GM12801 (cell line): Measurements from ENCODE around the gene DDX23.

Experiments
- CTCF ChIP-seq: IDR thresholded peaks from one replicate; pipeline ENCODE4 v1.5.1; 2011; ENCODE audit warnings: control low read depth; ENCODE audit not compliant: insufficient read length; ENCODE audit errors: extremely low read depth

DDX23 gene

DNA sequence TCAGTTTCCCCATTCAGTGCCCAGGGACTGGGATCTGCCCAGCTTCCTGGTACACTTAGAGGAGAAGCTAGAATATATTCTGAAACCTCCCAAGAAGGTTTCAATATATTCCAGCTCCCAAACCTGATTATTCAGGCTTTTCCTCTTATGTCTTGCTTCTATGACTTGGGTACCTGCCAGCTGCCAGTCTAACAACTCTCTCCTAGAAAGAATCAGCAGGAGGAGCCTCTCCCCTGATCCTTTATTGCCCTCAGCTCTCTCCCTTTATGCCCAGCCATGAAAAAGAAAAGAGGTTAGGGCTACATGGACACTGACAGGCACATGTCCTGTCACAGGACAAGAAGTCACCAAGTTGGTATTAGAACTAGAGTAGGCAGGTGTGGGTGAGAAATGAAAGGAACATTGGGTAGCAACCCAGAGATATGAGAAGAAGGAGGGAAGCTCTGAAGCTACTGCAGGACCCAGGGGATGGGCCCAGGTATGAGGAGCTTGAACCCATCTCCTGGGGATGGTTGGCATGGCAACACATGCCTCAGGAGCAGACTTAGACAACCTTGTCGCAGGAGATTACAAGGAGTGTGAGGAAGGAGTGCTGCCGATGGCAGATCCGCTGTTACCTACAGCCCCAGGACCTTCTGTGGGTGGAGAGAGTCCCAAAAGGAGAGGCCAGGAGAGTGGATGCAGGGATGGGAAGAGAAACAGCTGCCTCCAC, 35.7 kb downstream of the DDX23 start:
- TF ChIP-seq CTCF, result no peak

DNA sequence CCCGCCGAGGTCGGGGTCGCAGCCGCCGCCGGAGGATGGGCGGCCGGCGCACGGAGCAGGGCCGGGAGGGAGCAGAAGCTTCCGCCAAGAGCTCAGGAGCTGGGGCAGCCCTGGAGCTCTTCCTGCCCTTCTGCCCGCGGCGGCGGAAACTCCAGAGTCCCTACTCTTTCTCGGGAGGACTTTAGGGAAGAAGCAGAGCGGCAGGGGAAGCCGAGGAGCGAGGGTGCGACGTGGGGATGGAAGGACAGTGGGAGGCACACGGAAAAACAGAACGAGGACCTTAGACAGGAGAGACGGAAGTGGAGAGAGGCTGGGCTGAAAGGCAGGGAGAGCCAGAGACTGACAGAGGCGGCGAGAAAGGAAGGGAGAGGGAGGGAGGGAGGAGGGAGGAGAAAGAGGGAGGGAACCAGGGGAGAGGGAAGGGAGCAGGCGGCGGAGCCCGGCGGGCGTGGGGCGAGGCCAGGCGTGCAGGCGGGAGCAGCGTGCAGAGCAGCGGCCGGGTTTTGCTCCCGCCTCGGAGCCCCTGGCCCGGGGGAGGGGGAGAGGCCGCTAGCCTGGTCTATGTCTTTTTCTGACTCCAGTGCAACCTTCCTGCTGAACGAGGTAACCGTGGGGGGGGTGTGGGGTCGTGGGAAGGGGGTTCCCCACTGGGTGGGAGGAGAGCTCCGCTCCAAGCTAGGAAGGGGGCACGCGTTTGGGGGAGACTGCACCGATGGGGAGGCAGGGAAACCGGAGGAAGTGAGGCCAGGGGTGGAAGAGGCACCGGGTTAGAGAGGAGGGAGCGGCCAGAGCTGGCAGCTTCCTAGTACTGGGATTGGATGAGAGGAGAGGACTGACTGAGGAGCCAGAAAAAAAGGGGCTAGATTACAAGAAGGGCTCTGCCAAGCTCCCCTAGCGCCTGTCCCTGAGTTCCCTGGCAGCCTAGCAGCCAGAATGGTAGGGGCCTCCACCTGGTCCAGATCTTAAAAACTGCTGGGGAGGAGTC, 36.5 kb downstream of the DDX23 start:
- no peak for TF ChIP-seq CTCF

DNA sequence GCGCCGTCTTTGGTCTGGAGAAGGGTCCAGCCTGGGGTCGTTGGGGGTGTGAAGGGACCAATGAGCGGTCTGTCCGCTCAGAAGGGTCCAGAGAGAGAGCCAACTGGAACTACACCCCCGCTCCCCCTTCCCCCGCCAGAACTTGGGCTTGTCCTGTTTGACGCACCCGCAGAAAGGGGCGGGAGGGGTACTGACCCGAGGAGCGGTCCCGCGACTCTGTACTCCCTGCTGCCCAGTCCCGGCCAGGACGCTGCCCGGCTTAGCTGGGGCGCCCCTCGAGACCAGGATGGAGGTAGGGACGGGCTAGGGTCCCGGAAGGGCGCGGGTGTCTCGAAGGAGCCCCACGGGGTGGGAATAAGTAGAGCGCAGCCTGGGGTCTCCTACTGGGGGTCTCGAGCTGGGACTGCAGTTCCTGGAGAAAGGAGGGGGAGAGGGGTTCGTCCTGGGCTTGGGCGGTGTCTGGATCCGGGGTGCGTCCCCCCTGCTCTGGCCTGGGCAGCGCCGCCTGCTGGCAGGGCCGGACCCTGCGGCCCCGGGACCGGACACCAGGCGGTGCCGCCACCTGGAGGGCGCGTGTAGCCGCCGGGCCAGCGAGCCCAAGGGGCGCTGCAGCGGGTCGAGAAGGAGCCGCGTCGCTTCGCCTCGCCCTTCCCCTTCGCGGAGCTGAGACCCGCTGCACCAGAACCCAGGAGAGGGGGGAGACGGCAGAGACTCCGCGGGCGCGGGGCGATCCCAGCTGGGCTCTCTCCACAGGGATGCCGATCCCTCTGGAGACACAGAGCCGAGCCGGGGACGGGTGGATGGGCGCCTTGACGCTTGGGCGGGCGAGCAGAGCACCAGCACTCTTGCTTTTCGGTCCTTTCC, 37.5 kb downstream of the DDX23 start:
- TF ChIP-seq CTCF, result peak; percentile 12

- TF ChIP-seq CTCF, result no peak
Measured at GRCh38 chr12:48813465-48814261, 38.3 kb downstream of the DDX23 start.

DNA sequence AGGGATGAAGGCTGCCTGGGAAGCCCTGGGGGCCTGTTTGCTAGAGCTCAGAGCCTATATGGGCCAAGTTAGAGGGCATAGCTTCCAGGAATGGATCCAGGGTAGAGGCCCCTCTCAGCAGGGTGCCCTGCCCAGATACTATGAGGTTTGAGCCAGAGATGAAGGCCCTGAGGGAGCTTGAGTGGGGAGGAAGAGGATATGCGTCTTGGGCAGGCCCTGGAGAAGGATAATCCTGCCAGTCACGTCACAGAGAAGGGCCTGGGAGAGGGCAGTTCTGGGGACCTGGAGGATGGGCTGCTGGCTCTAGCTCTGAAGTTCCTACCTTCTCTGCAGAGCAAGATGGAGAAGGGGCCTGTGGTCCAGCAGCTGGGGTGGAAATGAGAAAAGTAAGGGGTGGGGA, 39.6 kb downstream of the DDX23 start:
- no peak for TF ChIP-seq CTCF

DNA sequence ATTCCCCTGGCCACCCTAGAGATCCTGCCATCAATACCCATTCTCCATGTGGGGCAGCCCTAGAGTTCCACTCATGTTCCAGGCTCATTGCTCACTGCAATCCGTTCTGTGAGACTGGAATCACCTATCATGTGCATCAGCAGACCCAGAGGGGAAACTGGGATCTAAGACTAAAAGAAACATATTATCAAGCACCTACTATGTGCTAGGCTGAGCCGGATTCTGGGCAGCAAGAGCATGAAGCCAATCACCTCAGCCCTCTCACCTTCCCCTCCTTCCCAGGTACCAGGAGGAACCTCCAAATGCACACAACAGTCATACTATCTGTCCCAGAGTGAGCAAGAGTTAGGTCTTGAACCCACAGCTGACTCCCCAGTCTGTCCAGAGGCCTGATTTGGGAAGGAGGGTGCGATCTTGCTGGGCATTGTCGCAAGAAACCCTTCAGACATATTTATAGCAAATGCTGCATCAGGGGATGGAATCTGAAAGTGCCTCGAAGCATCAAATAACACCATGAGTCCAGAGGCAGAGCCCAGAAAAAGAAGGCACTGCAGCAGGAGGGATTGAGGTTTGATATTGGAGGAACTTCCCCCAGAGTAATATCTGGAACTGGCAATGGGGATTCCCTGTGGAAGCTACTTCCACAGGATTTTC, 40.4 kb downstream of the DDX23 start:
- no peak for TF ChIP-seq CTCF
